Uterus (tissue), 2 donors: Measurements from ENCODE around the gene HTD2.

Experiments
- CTCF ChIP-seq, 4 experiments: fragments of 200-600 bp in 2 of 4; fragments of 450-650 bp in 2 of 4; sonication (generic) in 2 of 4; IDR thresholded peaks; one replicate each; pipeline ENCODE4 v1.5.1; 2016 to 2019; ENCODE audit warnings: antibody characterized with exemption in 4 of 4, mild to moderate bottlenecking in 2 of 4, moderate library complexity in 1 of 4
- POLR2A ChIP-seq, 2 donors: fragments of 450-650 bp; IDR thresholded peaks; one replicate each; pipeline ENCODE4 v1.6.1; 2016; ENCODE audit warnings: antibody characterized with exemption in 2 of 2, mild to moderate bottlenecking in 1 of 2, moderate library complexity in 1 of 2

- TF ChIP-seq CTCF (IDR thresholded peaks at IDR 0.05) (no peak), POLR2A (IDR thresholded peaks at IDR 0.05) (no peak)
Observed at GRCh38 chr3:58352626-58353025, 46.3 kb downstream of the HTD2 start.
